HUES64 (cell line): ENCODE data around the gene CENPB.

Experiments used
- H3K27ac ChIP-seq: 2 replicates; pipeline ENCODE4 v1.7.0; 2013; ENCODE audit warnings: low read depth, low read length, inconsistent platforms
- H3K27me3 ChIP-seq: 2 replicates; pipeline ENCODE4 v1.6.1; 2013; ENCODE audit warnings: mild to moderate bottlenecking, low read length; ENCODE audit not compliant: insufficient read depth
- H3K36me3 ChIP-seq: 2 replicates; pipeline ENCODE4 v1.6.1; 2013; ENCODE audit warnings: mild to moderate bottlenecking, low read length; ENCODE audit not compliant: insufficient read depth
- H3K4me1 ChIP-seq: 2 replicates; pipeline ENCODE4 v1.6.1; 2013; ENCODE audit warnings: mild to moderate bottlenecking, low read length, moderate library complexity; ENCODE audit not compliant: insufficient read depth
- H3K4me3 ChIP-seq: 2 replicates; pipeline ENCODE4 v1.5.1; 2013; ENCODE audit warnings: mild to moderate bottlenecking, low read length, moderate library complexity
- H3K9ac ChIP-seq: 2 replicates; pipeline ENCODE4 v1.6.1; 2013; ENCODE audit warnings: mild to moderate bottlenecking, low read depth, low read length
- H3K9me3 ChIP-seq: 2 replicates; pipeline ENCODE4 v1.6.1; 2013; ENCODE audit warnings: low read depth, low read length; ENCODE audit not compliant: insufficient read depth
- WGBS: fragments of 150-250, 120-280 bp; methylation state at CpG from one replicate; pipeline ENCODE4 v1.1.7; 2013; ENCODE audit warnings: missing lambda C conversion rate; 5-methylcytosine and 5-hydroxymethylcytosine counted together

Gene CENPB

DNA sequence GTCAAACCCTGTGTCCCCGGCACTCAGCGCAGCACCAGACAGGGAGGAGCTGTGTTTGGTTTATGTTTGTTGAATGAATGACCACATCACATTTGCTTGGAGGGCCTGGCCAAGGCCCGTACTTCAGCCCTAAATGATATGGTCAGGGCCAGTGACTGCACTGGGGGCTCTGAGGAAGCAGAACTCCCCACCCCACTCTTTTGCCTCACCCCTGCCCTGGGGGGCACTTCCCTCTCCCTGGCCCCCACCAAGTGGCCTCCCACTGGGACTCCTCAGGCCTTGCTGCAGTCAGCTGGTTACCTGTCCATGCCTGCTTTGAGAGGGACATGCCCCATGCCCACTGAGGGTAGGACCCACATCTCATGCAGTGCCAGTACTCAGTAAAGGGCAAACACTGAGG, 21.9 kb downstream of the CENPB start:
- Histone ChIP-seq H3K27me3 (no peaks in the 10 kb centered on the region), H3K4me1 (peaks cover 9% of the 10 kb centered on the region), H3K36me3 (0 out of 2 replicates have a peak, but pooled peaks cover 9% of the 10 kb centered on the region), H3K9ac (no peak overlapping the region), H3K9me3 (no peaks in the 10 kb centered on the region), H3K27ac (no peak overlapping the region), H3K4me3 (no peak overlapping the region)
- WGBS: 94% methylated on average over 3 of the region's 3 CpGs

- no peaks in the 10 kb centered on the region for H3K27me3 ChIP-seq
- no peak overlapping the region for H3K9ac ChIP-seq
- H3K4me3 ChIP-seq: no peak overlapping the region
- H3K4me1 ChIP-seq: peaks cover 6% of the 10 kb centered on the region
- 92% methylated on average over 8 of the region's 8 CpGs for WGBS
- no peaks in the 10 kb centered on the region for H3K9me3 ChIP-seq
- no peak overlapping the region for H3K27ac ChIP-seq
- 0 out of 2 replicates have a peak, but pooled peaks cover 9% of the 10 kb centered on the region for H3K36me3 ChIP-seq
Observed at GRCh38 chr20:3763671-3764601, 22.6 kb downstream of the CENPB start.

DNA sequence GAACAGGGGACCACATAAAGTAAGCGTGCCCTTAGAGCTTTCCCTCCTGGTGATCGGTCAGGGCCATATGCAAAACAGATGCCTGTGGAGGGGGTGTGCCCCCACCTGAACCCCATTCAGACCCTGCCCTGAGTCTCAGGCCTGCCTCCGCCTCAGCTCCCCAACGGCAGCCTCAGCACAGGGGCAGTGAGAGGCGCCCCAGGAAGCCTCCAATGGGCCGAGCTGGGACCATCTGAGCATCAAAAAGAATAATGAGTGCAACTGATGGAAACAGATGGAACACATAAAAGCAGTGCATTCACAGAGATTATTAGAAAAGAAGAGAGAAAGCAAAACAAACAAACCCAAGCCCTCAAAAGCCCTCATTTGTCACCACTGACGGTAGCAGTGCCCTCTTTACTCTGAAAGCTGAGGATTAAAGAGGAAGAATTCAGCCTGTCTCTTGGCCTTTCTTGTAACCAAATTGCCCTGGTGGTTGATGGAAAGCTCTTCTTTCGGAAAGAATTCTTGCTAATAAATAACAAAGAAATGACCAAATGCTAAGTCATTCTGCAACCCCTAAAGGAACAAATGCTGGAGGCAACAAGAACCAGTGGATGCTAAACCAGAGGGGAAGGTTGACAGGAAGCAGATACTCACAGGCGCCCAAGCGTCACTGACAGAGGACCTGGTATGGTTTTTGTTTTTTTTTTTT, 25.7 kb downstream of the CENPB start:
- 83% methylated on average over 10 of the region's 10 CpGs for WGBS
- H3K4me3 ChIP-seq: no peak overlapping the region
- no peaks in the 10 kb centered on the region for H3K27me3 ChIP-seq

DNA sequence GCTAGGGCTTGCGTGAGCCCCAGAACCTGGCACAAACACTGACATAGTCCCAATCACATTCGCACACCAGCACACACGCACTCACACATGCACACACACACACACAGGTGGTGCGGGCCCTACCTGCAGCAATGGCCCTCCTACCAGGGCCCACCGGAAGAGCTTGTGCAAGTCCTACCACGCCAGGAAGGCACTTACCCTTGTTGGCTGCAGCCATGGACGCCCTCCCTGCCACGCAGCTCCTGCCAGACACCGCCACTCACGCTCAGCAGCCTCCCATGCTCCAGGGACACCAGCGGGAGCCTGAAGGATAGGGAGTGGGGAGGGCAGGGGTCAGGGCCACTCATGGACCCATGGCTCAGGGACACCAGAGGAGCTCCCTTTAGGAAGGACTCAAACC, 26.7 kb downstream of the CENPB start:
- no peaks in the 10 kb centered on the region for H3K9me3 ChIP-seq
- H3K27me3 ChIP-seq: no peaks in the 10 kb centered on the region
- H3K4me1 ChIP-seq: no peaks in the 10 kb centered on the region
- H3K4me3 ChIP-seq: no peak overlapping the region
- 94% methylated on average over 11 of the region's 11 CpGs for WGBS
- H3K9ac ChIP-seq: no peak overlapping the region
- H3K36me3 ChIP-seq: peaks cover 34% of the 10 kb centered on the region
- no peak overlapping the region for H3K27ac ChIP-seq

More for the DNA sequence above, 25.7 kb downstream of the CENPB start:
- no peaks in the 10 kb centered on the region for H3K9me3 ChIP-seq
- no peak overlapping the region; the same call in 1 of the 2 replicates for H3K9ac ChIP-seq
- H3K27ac ChIP-seq: no peak overlapping the region
- no peaks in the 10 kb centered on the region for H3K4me1 ChIP-seq
- peaks cover 31% of the 10 kb centered on the region for H3K36me3 ChIP-seq

DNA sequence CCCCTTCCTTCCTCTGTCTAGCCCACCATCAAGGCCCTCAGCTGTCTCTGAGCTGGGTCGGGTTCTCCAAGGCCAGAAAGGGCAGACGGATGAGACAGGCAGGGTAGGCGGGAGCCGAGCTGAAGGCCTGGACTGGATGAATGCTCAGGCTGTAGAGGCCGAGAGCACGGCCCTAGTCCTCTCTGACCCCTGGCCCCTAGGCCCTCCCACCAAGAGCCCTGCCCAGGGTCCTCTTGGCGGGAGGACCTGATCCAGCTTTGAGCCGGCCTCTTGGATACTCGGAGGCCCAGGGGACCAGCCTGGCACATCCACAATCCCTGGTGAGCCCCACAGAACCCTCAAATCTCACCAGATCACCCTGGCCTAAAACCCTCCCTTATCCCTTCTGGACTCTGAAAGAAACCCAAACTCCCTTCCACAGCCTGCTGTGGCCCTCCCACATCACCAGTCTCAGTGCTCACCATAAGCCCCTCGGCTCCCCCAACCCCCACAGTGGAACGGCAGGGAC, 27.2 kb downstream of the CENPB start:
- no peaks in the 10 kb centered on the region for H3K27me3 ChIP-seq
- H3K4me1 ChIP-seq: no peaks in the 10 kb centered on the region
- no peak overlapping the region for H3K4me3 ChIP-seq
- H3K36me3 ChIP-seq: peaks cover 38% of the 10 kb centered on the region
- no peak overlapping the region for H3K9ac ChIP-seq
- H3K27ac ChIP-seq: no peak overlapping the region
- 87% methylated on average over 11 of the region's 11 CpGs for WGBS
- H3K9me3 ChIP-seq: no peaks in the 10 kb centered on the region

DNA sequence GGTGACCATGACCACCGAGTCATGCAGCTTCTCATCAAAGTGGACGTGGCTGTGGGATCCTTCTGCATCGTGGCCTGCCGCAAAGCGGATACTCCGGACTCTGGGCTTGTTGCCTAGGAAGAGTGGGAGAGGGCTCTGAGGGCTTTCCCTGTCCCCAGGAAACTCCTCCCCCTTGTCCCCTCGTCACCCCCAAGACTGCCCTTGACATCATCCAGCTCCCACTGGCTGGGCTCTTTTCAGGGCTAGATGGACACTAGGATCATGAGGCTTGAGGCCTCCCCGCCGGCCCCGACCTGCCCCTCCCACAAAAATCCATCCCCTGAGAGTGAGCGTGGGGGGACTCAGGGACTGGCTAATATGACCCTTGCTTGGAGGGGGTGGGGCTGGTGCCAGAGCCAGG, 28.0 kb downstream of the CENPB start:
- Histone ChIP-seq H3K4me3 (no peak overlapping the region), H3K9ac (no peak overlapping the region), H3K4me1 (no peaks in the 10 kb centered on the region), H3K27ac (no peak overlapping the region), H3K9me3 (no peaks in the 10 kb centered on the region), H3K36me3 (peaks cover 38% of the 10 kb centered on the region), H3K27me3 (no peaks in the 10 kb centered on the region)
- WGBS: 95% methylated on average over 11 of the region's 11 CpGs

DNA sequence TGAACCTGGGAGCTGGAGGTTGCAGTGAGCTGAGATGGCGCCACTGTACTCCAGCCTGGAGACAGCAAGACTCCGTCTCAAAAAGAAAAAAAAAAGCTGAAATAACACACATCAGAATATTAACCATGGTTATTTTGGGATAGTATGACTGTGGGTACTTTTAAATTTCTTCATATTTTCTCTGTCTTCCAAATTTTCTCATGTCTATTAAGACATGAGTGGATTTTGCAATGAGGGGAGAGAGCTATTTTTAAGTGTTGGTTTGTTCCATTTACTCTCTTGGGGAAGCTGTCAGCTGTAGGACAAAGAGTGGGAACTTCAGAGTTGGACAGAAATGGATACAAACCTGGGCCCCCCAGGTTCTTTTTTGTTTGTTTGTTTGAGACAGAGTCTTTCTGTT, 29.3 kb downstream of the CENPB start:
- Histone ChIP-seq H3K9me3 (no peaks in the 10 kb centered on the region), H3K9ac (no peak overlapping the region), H3K27ac (no peak overlapping the region), H3K4me3 (no peak overlapping the region), H3K4me1 (0 out of 2 replicates have a peak, but pooled peaks cover 6% of the 10 kb centered on the region), H3K27me3 (peaks cover 7% of the 10 kb centered on the region), H3K36me3 (peaks cover 38% of the 10 kb centered on the region)
- 90% methylated on average over 1 of the region's 2 CpGs for WGBS

DNA sequence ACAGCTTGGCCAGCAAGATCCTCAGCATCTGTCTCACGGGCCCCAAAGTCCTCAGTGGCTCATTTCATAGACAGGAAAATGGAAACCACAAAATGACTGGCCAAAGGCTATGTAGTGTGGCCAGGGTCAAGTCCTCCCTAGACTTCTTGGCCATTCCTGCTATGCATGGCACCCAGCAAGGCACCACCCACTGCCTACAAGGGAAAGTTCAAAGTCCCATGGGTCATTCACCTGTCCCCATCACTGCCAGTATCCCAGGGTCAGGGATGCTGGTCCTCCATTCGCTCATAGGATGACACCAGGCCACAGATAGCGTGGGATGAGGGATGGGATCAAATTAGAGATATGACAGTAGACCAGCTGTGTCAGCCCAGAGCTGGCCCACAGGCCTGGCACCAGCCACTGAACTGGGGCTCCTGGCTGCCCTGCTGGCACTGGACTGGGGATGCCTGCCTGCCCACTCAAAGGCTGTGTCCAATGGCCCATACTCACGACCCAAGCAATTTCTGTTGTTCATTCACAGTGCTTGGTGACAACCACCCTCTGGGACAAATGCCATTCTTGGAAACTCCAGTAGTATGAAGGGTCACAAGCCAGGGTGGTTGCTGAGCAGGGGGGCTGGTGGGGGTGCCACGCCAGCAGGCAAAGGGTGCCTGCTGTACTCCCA, 30.6 kb downstream of the CENPB start:
- WGBS: 91% methylated on average over 5 of the region's 5 CpGs
- no peak overlapping the region for H3K27ac ChIP-seq
- no peak overlapping the region for H3K9ac ChIP-seq
- 0 out of 2 replicates have a peak, but pooled peaks cover 7% of the 10 kb centered on the region for H3K4me1 ChIP-seq
- H3K27me3 ChIP-seq: peaks cover 20% of the 10 kb centered on the region
- H3K9me3 ChIP-seq: no peaks in the 10 kb centered on the region
- no peak overlapping the region for H3K4me3 ChIP-seq
- peaks cover 33% of the 10 kb centered on the region for H3K36me3 ChIP-seq

GRCh38 chr20:3755269-3755668, 31.3 kb downstream of the CENPB start:
- Histone ChIP-seq H3K27ac (no peak overlapping the region), H3K4me3 (no peak overlapping the region), H3K9ac (no peak overlapping the region), H3K27me3 (peaks cover 27% of the 10 kb centered on the region), H3K4me1 (0 out of 2 replicates have a peak, but pooled peaks cover 7% of the 10 kb centered on the region), H3K36me3 (peaks cover 33% of the 10 kb centered on the region), H3K9me3 (no peaks in the 10 kb centered on the region)
- WGBS: 94% methylated on average over 7 of the region's 7 CpGs

- Histone ChIP-seq H3K27me3 (peaks cover 37% of the 10 kb centered on the region), H3K36me3 (peaks cover 33% of the 10 kb centered on the region), H3K4me1 (0 out of 2 replicates have a peak, but pooled peaks cover 7% of the 10 kb centered on the region), H3K9ac (no peak overlapping the region), H3K4me3 (no peak overlapping the region), H3K9me3 (no peaks in the 10 kb centered on the region), H3K27ac (no peak overlapping the region)
- 96% methylated on average over 16 of the region's 16 CpGs for WGBS
Observed at GRCh38 chr20:3754276-3754630, 32.3 kb downstream of the CENPB start.
